Measurements from ENCODE around the gene ZNF385B. TPM values are rescaled to one million over a fixed set of nuclear protein-coding genes. Genes with fewer than 3 reads are reported as not detected.

ZNF385B gene
- total and polyA plus RNA-seq, 2 donors (not counting 1 experiment from before 2014, with no cell fraction given): not detected

DNA sequence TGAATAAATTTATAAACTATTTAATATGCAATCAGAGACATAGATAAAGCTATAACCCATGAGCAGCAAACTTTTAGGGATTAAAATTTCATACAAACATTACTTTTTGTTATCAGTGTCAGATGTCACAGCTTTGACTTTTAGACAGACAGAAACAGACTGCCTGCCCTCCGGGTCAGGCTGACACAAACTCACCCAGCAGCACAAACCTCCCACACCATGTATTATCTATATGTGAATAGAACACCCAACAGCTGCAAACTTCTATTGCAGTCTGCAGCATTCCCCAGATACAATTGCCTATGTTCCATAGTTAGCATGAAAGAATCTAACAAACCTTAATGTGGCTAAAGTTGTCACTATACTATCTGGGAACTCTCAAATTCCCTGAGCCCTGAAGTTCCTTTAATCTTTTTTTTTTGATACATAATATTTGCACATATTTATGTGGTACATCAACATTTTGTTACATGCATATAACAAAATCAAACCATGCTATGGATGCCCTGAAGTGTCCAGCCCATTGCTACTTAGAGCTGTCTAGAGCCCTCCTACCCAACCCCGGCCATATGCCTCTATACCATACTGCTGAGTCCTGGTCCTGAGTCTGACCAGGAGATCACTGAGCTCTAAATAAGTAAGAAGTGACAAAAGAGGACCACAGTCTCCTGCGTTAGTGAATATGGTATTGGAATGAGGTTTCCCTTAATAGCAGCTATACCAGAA, 214.4 kb downstream of the ZNF385B start:
- Mint-ChIP-seq H3K4me1 (no peaks in the 10 kb centered on the region), H3K9me3 (ENCODE audit: insufficient read depth) (no peaks in the 10 kb centered on the region), H3K27me3 (peaks cover 3% of the 10 kb centered on the region), H3K4me3 (no peak overlapping the region), H3K27ac (no peak overlapping the region)
- Histone ChIP-seq H3K4me1 (ENCODE audit: control insufficient read depth in 2 of 2, insufficient read depth in 2 of 2, low read length in 2 of 2) (no peaks in the 10 kb centered on the region), H3K9me3 (ENCODE audit: control extremely low read depth in 1 of 3, control insufficient read depth in 2 of 3, insufficient read depth in 1 of 3, low read length in 2 of 3) (no peaks in the 10 kb centered on the region), H2AFZ (ENCODE audit: insufficient read depth, low read depth, low read length, poor library complexity, severe bottlenecking) (no peak overlapping the region), H3K4me2 (replicated peaks; ENCODE audit: low read depth, low read length, poor library complexity, severe bottlenecking) (no peak overlapping the region), H3K27ac (ENCODE audit: low read length in 2 of 2) (no peak overlapping the region), H4K20me1 (ENCODE audit: control insufficient read depth, insufficient read depth, low read length, poor library complexity, severe bottlenecking) (no peaks in the 10 kb centered on the region), H3K36me3 (replicated peaks in 1 of 2; ENCODE audit: control extremely low read depth in 1 of 2, control insufficient read depth in 1 of 2, extremely low read depth in 1 of 2, insufficient read depth in 2 of 2, low read length in 1 of 2) (no peaks in the 10 kb centered on the region), H3K4me3 (ENCODE audit: control extremely low read depth in 1 of 5, extremely low read depth in 1 of 5, insufficient read depth in 1 of 5, low read depth in 2 of 5, low read length in 4 of 5) (no peak overlapping the region), H3K27me3 (replicated peaks in 1 of 4; ENCODE audit: control extremely low read depth in 1 of 4, control insufficient read depth in 3 of 4, insufficient read depth in 4 of 4, low read length in 3 of 4) (no peaks in the 10 kb centered on the region), H3K79me2 (ENCODE audit: control insufficient read depth, insufficient read depth, low read length) (no peaks in the 10 kb centered on the region), H3K9ac (ENCODE audit: low read length) (no peak overlapping the region)
- no CpG with 5 or more reads among the region's 3 CpGs for WGBS (ENCODE audit: insufficient coverage)
- no peak for DNase-seq
- CTCF ChIA-PET: no interaction called here
- POLR2A ChIA-PET: no interaction called here
- intact Hi-C loops (cut with micrococcal nuclease): no loop called here
- no peak for ATAC-seq (ENCODE audit: low read depth)
- TF ChIP-seq CTCF (IDR thresholded peaks at IDR 0.05) (no peak), EZH2 (IDR thresholded peaks at IDR 0.05; ENCODE audit: borderline replicate concordance, insufficient read depth, low read depth, low read length, poor library complexity, severe bottlenecking) (no peak)

DNA sequence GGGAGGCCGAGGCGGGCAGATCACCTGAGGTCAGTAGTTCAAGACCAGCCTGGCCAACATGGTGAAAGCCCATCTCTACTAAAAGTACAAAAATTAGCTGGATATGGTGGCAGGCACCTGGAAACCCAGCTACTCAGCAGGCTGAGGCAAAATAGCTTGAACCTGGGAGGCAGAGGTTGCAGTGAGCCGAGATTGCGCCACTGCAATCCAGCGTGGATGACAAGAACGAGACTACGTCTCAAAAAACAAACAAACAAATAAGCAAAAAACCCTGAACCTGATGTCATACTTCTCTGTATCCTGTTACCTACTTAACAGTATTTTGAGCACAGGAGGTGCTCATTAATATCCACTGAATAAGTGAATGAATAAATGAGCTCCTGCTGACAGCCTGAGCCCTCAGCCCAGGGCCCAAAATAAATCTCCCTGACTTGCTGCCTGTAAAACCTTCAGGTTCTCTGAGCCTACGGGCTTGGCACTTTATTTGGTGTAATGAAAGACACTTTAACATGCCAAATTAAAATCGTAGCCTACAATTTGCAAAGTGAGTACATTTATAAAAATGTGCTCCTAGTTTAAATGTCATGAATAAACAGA, 215.1 kb downstream of the ZNF385B start:
- no peaks in the 10 kb centered on the region for H3K27me3 ChIP-seq (replicated peaks in 1 of 4; ENCODE audit: control extremely low read depth in 1 of 4, control insufficient read depth in 3 of 4, insufficient read depth in 4 of 4, low read length in 3 of 4)
- no peak overlapping the region for H3K4me2 ChIP-seq (replicated peaks; ENCODE audit: low read depth, low read length, poor library complexity, severe bottlenecking)
- ChIA-PET POLR2A (no interaction called here), CTCF (no interaction called here)
- TF ChIP-seq CTCF (IDR thresholded peaks at IDR 0.05) (no peak), EZH2 (IDR thresholded peaks at IDR 0.05; ENCODE audit: borderline replicate concordance, insufficient read depth, low read depth, low read length, poor library complexity, severe bottlenecking) (no peak)
- no peaks in the 10 kb centered on the region for H3K79me2 ChIP-seq (ENCODE audit: control insufficient read depth, insufficient read depth, low read length)
- H2AFZ ChIP-seq (ENCODE audit: insufficient read depth, low read depth, low read length, poor library complexity, severe bottlenecking): no peak overlapping the region
- H4K20me1 ChIP-seq (ENCODE audit: control insufficient read depth, insufficient read depth, low read length, poor library complexity, severe bottlenecking): no peaks in the 10 kb centered on the region
- ATAC-seq (ENCODE audit: low read depth) (no peak), DNase-seq (no peak)
- H3K4me1 Mint-ChIP-seq: no peaks in the 10 kb centered on the region
- H3K27me3 Mint-ChIP-seq: peaks cover 3% of the 10 kb centered on the region
- no peaks in the 10 kb centered on the region for H3K9me3 ChIP-seq (ENCODE audit: control extremely low read depth in 1 of 3, control insufficient read depth in 2 of 3, insufficient read depth in 1 of 3, low read length in 2 of 3)
- WGBS (ENCODE audit: insufficient coverage): 100% methylated on average over 2 of the region's 9 CpGs
- no peak overlapping the region for H3K9ac ChIP-seq (ENCODE audit: low read length)
- no peak overlapping the region for H3K4me3 Mint-ChIP-seq
- no peak overlapping the region for H3K4me3 ChIP-seq (ENCODE audit: control extremely low read depth in 1 of 5, extremely low read depth in 1 of 5, insufficient read depth in 1 of 5, low read depth in 2 of 5, low read length in 4 of 5)
- no peak overlapping the region for H3K27ac ChIP-seq (ENCODE audit: low read length in 2 of 2)
- H3K4me1 ChIP-seq (ENCODE audit: control insufficient read depth in 2 of 2, insufficient read depth in 2 of 2, low read length in 2 of 2): no peaks in the 10 kb centered on the region
- H3K9me3 Mint-ChIP-seq (ENCODE audit: insufficient read depth): no peaks in the 10 kb centered on the region
- H3K36me3 ChIP-seq (replicated peaks in 1 of 2; ENCODE audit: control extremely low read depth in 1 of 2, control insufficient read depth in 1 of 2, extremely low read depth in 1 of 2, insufficient read depth in 2 of 2, low read length in 1 of 2): no peaks in the 10 kb centered on the region
- no peak overlapping the region for H3K27ac Mint-ChIP-seq
- intact Hi-C loops (cut with micrococcal nuclease): no loop called here

Measured in B cell (primary cell).